Breast epithelium (tissue), 4 donors: ENCODE data around the gene MARCHF3. TPM values are rescaled to one million over a fixed set of nuclear protein-coding genes. Genes with fewer than 3 reads are reported as not detected.

Source experiments
- DNase-seq, 2 donors: peaks; one replicate each; pipeline ENCODE4 v3.0.0-alpha.2; 2019; ENCODE audit warnings: low spot score in 2 of 2
- H3K27ac ChIP-seq, 2 donors: fragments of 200-600 bp; sonication (generic) in 1 of 2; one replicate each; pipeline ENCODE4 v1.5.1; 2016 to 2019; ENCODE audit warnings: mild to moderate bottlenecking in 1 of 2
- H3K27me3 ChIP-seq, 2 donors: fragments of 200-600 bp; sonication (generic) in 1 of 2; one replicate each; pipeline versions ENCODE4 v1.5.1 to v1.6.0; 2017 to 2019; ENCODE audit warnings: control low read depth in 1 of 2, mild to moderate bottlenecking in 1 of 2
- H3K36me3 ChIP-seq: fragments of 200-600 bp; one replicate; pipeline ENCODE4 v1.5.1; 2019
- H3K4me1 ChIP-seq, 2 donors: fragments of 200-600 bp; sonication (generic); one replicate each; pipeline ENCODE4 v1.5.1; 2016 to 2019; ENCODE audit warnings: control low read depth in 1 of 2
- H3K4me3 ChIP-seq, 3 donors: fragments of 200-600 bp; sonication (generic); 1 replicate in 2 of 3; 2 replicates in 1 of 3; pipeline ENCODE4 v1.5.1; 2016 to 2019; ENCODE audit warnings: mild to moderate bottlenecking in 3 of 3, moderate library complexity in 2 of 3
- H3K9me3 ChIP-seq, 2 donors: fragments of 200-600 bp; sonication (generic) in 1 of 2; one replicate each; pipeline ENCODE4 v1.5.1; 2016 to 2019; ENCODE audit warnings: control low read depth in 1 of 2
- POLR2A ChIP-seq: fragments of 450-650 bp; IDR thresholded peaks from one replicate; pipeline ENCODE4 v1.6.1; 2016; ENCODE audit warnings: antibody characterized with exemption, mild to moderate bottlenecking, moderate library complexity
- POLR2AphosphoS5 ChIP-seq, 3 donors: sonication (generic); formaldehyde crosslinking; IDR thresholded peaks; one replicate each; pipeline ENCODE4 v1.6.1; 2017; ENCODE audit warnings: antibody characterized with exemption in 3 of 3
- intact Hi-C: fragments of 100-400 bp; cut with DNase I; formaldehyde crosslinking; loops from one replicate; pipeline ENCODE4 v1.15.1; 2023; ENCODE audit warnings: low total_unique reads
- total RNA-seq, 3 donors: library from RNA; depleted of rRNA; stranded (reverse); fragments of >200 nt; gene quantifications; one replicate each; pipeline ENCODE4 v1.1.0, GENCODE V29; 2016
- TF ChIP-seq, protein P1 (sequence below), 3 donors: fragments of 450-650 bp; IDR thresholded peaks; one replicate each; pipeline ENCODE4 v1.5.1; 2016 to 2017; ENCODE audit warnings: antibody characterized with exemption in 3 of 3, mild to moderate bottlenecking in 3 of 3, moderate library complexity in 3 of 3

Gene MARCHF3
- total RNA-seq, 3 donors from 2014 or later, result 7.5 to 16.1 (median 11.6) TPM

DNA sequence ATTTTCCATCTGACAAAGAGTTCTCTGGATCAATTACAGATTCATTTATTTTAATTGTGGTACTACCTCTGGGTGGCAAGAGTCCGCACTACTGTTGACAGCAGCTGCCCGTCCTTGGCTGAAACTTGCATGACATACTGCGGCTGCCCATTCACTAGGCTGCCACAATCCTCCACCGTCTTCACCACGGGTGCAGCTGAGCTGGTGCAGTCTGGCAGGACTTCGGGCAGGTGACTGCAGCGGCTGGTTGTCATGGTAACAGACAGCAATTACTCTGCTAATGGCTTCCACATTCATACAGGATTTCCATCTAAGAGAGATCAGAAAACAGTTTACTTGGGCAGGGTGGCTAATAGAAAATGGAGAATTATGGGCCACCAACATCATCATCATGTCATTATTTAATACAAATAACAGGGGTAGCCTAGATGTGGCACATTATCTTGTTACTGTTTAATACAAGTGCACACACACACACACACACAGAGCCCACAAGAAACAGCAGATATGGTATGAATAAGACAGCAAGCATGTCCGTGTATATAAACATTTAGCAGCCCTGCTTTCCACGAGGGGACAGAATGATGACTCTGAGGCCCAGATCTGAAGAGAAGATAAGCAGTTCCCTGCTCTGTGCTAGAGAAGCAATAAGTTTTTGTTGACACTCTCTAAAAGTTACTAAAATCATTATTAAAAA lies 112.3 kb downstream of the MARCHF3 start:
- Histone ChIP-seq H3K27me3 (no peaks in the 10 kb centered on the region), H3K4me3 (no peak overlapping the region), H3K27ac (no peak overlapping the region), H3K9me3 (no peaks in the 10 kb centered on the region), H3K36me3 (no peaks in the 10 kb centered on the region), H3K4me1 (no peaks in the 10 kb centered on the region)
- DNase-seq, result no peak
- intact Hi-C loops, result no loop called here
- no peak for TF ChIP-seq POLR2A
- no peak for TF ChIP-seq POLR2AphosphoS5 (IDR thresholded peaks at IDR 0.05)
- TF ChIP-seq, protein P1, sequence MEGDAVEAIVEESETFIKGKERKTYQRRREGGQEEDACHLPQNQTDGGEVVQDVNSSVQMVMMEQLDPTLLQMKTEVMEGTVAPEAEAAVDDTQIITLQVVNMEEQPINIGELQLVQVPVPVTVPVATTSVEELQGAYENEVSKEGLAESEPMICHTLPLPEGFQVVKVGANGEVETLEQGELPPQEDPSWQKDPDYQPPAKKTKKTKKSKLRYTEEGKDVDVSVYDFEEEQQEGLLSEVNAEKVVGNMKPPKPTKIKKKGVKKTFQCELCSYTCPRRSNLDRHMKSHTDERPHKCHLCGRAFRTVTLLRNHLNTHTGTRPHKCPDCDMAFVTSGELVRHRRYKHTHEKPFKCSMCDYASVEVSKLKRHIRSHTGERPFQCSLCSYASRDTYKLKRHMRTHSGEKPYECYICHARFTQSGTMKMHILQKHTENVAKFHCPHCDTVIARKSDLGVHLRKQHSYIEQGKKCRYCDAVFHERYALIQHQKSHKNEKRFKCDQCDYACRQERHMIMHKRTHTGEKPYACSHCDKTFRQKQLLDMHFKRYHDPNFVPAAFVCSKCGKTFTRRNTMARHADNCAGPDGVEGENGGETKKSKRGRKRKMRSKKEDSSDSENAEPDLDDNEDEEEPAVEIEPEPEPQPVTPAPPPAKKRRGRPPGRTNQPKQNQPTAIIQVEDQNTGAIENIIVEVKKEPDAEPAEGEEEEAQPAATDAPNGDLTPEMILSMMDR (IDR thresholded peaks at IDR 0.05), result no peak

GRCh38 chr5:126915496-126915895 lies 114.9 kb downstream of the MARCHF3 start:
- H3K36me3 ChIP-seq, result no peaks in the 10 kb centered on the region
- no peaks in the 10 kb centered on the region for H3K27me3 ChIP-seq
- intact Hi-C loops, result no loop called here
- H3K4me3 ChIP-seq, result no peak overlapping the region
- no peak for DNase-seq
- H3K9me3 ChIP-seq, result no peaks in the 10 kb centered on the region
- TF ChIP-seq POLR2AphosphoS5 (IDR thresholded peaks at IDR 0.05), result no peak
- TF ChIP-seq, protein P1 (IDR thresholded peaks at IDR 0.05), result no peak
- no peak for TF ChIP-seq POLR2A
- H3K4me1 ChIP-seq, result no peaks in the 10 kb centered on the region
- no peak overlapping the region for H3K27ac ChIP-seq

GRCh38 chr5:126914801-126915436 lies 115.4 kb downstream of the MARCHF3 start:
- TF ChIP-seq POLR2AphosphoS5 (IDR thresholded peaks at IDR 0.05), result no peak
- TF ChIP-seq POLR2A, result no peak
- TF ChIP-seq, protein P1 (IDR thresholded peaks at IDR 0.05), result no peak
- no peaks in the 10 kb centered on the region for H3K36me3 ChIP-seq
- H3K27me3 ChIP-seq, result no peaks in the 10 kb centered on the region
- H3K9me3 ChIP-seq, result no peaks in the 10 kb centered on the region
- DNase-seq, result no peak
- intact Hi-C loops, result no loop called here
- no peak overlapping the region for H3K4me3 ChIP-seq
- H3K27ac ChIP-seq, result no peak overlapping the region
- no peaks in the 10 kb centered on the region for H3K4me1 ChIP-seq

DNA sequence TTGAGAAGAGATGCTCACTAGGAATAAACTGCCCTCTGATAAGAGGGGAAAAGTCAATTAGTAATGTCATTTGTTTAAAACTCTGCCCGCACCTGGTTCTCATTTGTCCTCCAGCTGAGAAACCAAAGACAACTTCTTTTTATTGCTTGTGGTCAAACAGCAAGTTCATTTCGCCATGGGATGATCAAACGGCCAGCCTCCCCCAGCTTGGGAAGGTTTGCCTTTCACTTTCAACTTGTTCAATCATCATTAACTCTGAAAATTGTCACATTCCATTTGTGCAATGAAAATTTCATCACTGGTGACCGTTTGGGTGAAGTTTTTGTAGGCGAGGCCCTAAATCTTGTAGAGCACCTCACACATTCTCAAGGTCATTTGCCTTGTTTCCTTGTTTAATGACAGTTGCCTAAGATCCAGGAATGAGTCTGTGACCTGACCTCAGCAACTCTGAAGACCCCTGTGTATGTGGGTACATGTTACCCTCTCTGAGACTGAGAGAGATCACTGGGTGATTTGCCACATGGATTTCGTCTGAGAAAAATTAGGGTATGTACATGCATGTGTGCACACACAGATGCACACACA lies 117.7 kb downstream of the MARCHF3 start:
- intact Hi-C loops, result no loop called here
- Histone ChIP-seq H3K4me3 (no peak overlapping the region), H3K27ac (no peak overlapping the region), H3K27me3 (no peaks in the 10 kb centered on the region), H3K36me3 (no peaks in the 10 kb centered on the region), H3K4me1 (no peaks in the 10 kb centered on the region), H3K9me3 (no peaks in the 10 kb centered on the region)
- TF ChIP-seq, protein P1 (IDR thresholded peaks at IDR 0.05), result no peak
- no peak for TF ChIP-seq POLR2AphosphoS5 (IDR thresholded peaks at IDR 0.05)
- TF ChIP-seq POLR2A, result no peak
- no peak for DNase-seq

- intact Hi-C loops, result no loop called here
- DNase-seq, result no peak
- H3K4me1 ChIP-seq, result no peaks in the 10 kb centered on the region
- no peak overlapping the region for H3K27ac ChIP-seq
- H3K4me3 ChIP-seq, result no peak overlapping the region
- TF ChIP-seq POLR2A, result no peak
- no peak for TF ChIP-seq POLR2AphosphoS5 (IDR thresholded peaks at IDR 0.05)
- TF ChIP-seq, protein P1 (IDR thresholded peaks at IDR 0.05), result no peak
- no peaks in the 10 kb centered on the region for H3K36me3 ChIP-seq
- no peaks in the 10 kb centered on the region for H3K9me3 ChIP-seq
- H3K27me3 ChIP-seq, result no peaks in the 10 kb centered on the region
These were observed 118.4 kb downstream of the MARCHF3 start for GRCh38 chr5:126911986-126912385.
